Ishikawa (cell line): ENCODE results near the gene CACNA1E.

Source experiments
- CEBPB ChIP-seq: IDR thresholded peaks from 2 replicates; pipeline ENCODE4 v1.6.1; 2012
- CREB1 ChIP-seq: IDR thresholded peaks from 2 replicates; pipeline ENCODE4 v1.6.1; 2012; ENCODE audit warnings: low read depth
- EP300 ChIP-seq: IDR thresholded peaks from 2 replicates; pipeline ENCODE4 v1.6.1; 2012; ENCODE audit warnings: borderline replicate concordance
- FOXM1 ChIP-seq: IDR thresholded peaks from 2 replicates; pipeline ENCODE4 v1.6.1; 2012; ENCODE audit warnings: low read depth, borderline replicate concordance
- MAX ChIP-seq: IDR thresholded peaks from 2 replicates; pipeline ENCODE4 v1.6.1; 2012
- NFIC ChIP-seq: IDR thresholded peaks from 2 replicates; pipeline ENCODE4 v1.6.1; 2012
- RAD21 ChIP-seq: IDR thresholded peaks from 2 replicates; pipeline ENCODE4 v1.6.1; 2012; ENCODE audit warnings: low read depth
- REST ChIP-seq: IDR thresholded peaks from 2 replicates; pipeline ENCODE4 v1.6.1; 2012; ENCODE audit warnings: low read depth, mild to moderate bottlenecking
- TAF1 ChIP-seq: IDR thresholded peaks from 2 replicates; pipeline ENCODE4 v1.6.1; 2012; ENCODE audit warnings: low read depth, mild to moderate bottlenecking
- USF1 ChIP-seq: IDR thresholded peaks from 2 replicates; pipeline ENCODE4 v1.6.1; 2012
- YY1 ChIP-seq: IDR thresholded peaks from 2 replicates; pipeline ENCODE4 v1.6.1; 2012; ENCODE audit warnings: low read depth
- ZBTB7A ChIP-seq: IDR thresholded peaks from 2 replicates; pipeline ENCODE4 v1.6.1; 2012; ENCODE audit warnings: low read depth

GRCh38 chr1:181497870-181498269 lies 14.6 kb downstream of the CACNA1E start:
- no peak for TF ChIP-seq MAX
- TF ChIP-seq FOXM1: no peak
- no peak for TF ChIP-seq EP300
- no peak for TF ChIP-seq TAF1
- no peak for TF ChIP-seq NFIC
- no peak for TF ChIP-seq REST
- TF ChIP-seq USF1: no peak
- no peak for TF ChIP-seq RAD21
- no peak for TF ChIP-seq CEBPB
- TF ChIP-seq ZBTB7A: no peak
- TF ChIP-seq CREB1: no peak
- TF ChIP-seq YY1: no peak
